CD4-positive, alpha-beta T cell treated with Interferon gamma for 1 hour (primary cell): ENCODE measurements around the gene CCBE1.

Experiments
- DNase-seq: peaks from one replicate; pipeline ENCODE4 v3.0.0-alpha.2; 2020

Gene CCBE1

DNA sequence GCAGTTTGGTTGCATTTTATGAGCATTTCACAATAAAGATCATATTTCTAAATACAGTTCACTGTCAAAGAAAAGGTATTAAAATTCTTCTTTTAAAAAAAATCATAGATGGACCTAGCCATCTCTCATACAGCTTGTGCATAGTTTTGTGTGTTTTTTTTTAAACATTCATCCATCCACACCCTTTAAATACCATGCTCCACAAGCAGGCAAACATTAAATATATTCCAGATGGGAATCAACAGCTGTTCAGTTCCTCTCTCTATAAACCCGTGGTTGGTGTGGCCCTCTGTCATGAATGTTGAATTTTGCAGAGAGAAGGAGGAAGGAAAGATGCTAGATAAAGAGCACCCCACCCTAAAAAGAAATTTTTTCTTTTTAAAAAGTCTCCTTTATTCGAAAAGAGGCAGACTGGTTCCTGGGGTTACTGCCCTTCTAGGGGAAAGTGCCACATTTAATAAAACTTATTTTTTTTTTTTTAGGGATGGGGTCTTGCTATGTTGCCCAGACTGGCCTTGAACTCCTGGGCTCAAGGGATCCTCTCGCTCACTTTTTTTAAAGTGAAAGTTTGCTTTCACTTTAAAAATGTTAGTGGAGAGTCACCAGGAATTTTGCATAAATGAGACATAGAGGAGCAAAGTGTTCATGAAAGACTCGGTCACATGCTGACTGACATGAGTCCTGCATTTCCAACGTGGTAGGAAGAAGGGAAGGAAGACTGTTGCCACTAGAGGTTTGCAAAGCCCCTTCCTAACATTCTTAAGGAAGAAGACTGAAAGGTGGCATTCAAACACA is 264.2 kb downstream of the CCBE1 start:
- no peak for DNase-seq

DNA sequence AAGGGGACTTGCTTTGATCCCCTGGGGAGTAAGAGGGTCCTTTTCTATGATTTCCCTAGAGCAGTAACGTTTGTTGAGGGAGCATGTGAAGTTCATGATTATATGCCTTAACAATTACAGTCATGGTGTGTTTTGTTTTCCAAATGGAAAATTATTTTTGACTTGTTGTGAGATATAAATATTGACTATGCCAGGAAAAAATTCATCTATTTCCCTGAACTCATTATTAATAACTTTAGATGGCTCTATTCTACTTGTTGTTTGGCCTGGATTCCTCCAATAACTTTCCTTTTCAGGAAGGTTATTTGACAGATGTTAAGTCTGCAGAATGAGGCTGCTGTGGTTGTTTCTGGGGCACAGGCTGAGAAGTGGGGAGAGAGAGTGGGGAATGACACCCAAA is 266.1 kb downstream of the CCBE1 start:
- no peak for DNase-seq

GRCh38 chr18:59429608-59430007 is 267.6 kb downstream of the CCBE1 start:
- DNase-seq = no peak

DNA sequence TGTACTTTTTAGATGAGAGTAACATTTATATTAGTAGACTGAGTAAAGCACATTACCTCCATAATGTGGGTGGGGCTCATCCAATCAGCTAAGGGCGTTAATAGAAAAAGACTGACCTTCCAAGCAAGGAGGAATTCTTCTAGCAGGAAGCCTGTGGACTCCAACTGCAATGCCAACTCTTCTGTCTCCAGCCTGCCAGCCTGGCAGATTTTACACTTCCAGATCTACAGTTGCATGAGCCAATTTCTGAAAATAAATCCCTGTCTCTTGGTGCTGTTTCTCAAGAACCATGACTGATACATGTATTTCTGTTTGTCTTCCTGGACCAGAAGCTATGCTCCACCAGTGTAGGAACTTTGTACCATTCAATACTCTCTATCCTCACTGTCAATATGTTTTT is 269.2 kb downstream of the CCBE1 start:
- no peak for DNase-seq

- DNase-seq = no peak
These were observed 270.4 kb downstream of the CCBE1 start for GRCh38 chr18:59426855-59427254.

- DNase-seq = no peak
These were observed 274.0 kb downstream of the CCBE1 start for GRCh38 chr18:59423259-59423658.

DNA sequence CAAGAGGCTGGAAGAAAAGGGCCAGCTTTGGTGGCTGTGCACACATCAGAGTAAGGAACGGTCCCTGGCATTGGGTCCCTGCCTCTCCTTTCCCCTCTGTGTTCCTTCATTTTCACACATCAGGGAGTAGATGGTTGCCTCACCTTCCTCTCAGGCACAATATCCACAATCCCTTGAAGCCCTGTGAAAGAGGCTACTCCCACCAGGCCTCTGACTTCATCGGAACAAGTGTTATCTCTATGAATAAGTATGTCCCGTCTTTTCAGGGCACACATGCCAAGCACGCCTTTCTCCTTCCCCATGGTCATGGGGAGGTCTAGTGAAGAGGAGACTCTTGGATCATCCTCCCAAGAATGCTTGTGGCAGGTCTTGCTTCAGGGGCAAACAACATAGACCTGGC is 277.0 kb downstream of the CCBE1 start:
- DNase-seq = no peak

- DNase-seq = no peak
These were observed 277.8 kb downstream of the CCBE1 start for GRCh38 chr18:59419386-59419785.

- DNase-seq = no peak
These were observed 280.4 kb downstream of the CCBE1 start for GRCh38 chr18:59416818-59417217.

DNA sequence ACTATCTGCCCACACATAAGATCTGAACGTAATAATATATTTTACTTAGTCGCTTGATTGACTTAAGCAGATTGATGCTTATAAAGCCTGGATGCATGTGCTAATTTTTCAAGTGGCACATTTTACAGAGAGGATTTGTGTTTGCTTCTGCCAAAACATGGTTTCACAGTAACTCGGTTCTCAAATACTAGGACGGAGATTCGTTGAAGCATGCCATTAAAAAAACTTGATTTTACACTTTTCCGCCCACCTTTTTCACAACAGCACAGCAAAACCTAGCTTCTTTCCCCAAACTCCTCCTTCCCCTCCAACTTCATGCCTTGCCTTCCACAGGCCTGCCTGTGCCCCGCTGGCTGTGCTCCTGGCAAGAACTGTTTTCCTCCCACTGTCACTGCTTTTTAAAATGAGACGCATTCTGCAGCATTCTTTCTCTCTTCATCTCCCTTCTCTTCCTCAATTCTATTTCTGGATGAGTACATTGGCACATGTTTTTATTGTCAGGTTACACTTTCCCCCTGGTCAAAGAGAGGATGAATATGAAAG is 283.0 kb downstream of the CCBE1 start:
- DNase-seq = no peak

- peak; percentile 55 for DNase-seq
These were observed 294.7 kb downstream of the CCBE1 start for GRCh38 chr18:59402432-59403090.

DNA sequence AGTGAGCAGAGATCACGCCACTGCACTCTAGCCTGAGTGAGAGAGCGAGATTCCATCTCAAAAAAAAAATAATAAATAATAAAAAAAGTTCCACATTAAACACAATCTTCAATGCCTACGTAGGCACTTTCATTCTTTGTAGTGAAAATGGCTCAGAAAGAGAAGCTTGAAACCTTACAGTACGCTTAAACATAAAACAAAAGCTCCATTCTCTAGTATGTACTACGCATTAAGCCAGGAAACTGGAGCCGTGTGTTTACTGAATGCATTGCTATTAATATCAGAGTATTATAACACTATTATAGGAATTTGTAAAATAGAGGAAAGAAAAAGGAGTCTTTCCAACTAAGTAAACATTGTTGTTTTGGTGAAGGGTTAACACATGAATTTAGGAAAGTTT is 296.8 kb downstream of the CCBE1 start:
- DNase-seq = no peak

- DNase-seq = no peak
These were observed 301.7 kb downstream of the CCBE1 start for GRCh38 chr18:59395226-59396175.

DNA sequence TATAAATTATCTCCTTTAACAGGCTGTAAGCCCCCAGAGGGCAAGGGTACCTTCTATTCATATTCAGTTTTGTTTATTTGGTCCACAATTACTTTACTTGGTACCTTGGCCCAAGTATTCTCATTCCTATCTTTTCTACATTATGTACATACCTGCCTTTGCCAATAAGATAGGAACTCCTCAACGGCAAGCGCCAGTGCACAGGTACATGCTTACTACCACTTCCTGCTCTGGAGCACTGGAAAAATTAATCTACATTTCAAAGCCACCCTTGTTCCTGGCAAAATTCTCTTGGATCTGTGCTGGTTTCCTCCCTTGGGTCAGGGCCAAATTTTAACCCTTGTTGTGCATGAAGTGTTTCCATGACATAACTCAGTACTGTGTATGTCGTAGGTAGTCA is 303.8 kb downstream of the CCBE1 start:
- DNase-seq = no peak

GRCh38 chr18:59388817-59389216 is 308.4 kb downstream of the CCBE1 start:
- no peak for DNase-seq

DNA sequence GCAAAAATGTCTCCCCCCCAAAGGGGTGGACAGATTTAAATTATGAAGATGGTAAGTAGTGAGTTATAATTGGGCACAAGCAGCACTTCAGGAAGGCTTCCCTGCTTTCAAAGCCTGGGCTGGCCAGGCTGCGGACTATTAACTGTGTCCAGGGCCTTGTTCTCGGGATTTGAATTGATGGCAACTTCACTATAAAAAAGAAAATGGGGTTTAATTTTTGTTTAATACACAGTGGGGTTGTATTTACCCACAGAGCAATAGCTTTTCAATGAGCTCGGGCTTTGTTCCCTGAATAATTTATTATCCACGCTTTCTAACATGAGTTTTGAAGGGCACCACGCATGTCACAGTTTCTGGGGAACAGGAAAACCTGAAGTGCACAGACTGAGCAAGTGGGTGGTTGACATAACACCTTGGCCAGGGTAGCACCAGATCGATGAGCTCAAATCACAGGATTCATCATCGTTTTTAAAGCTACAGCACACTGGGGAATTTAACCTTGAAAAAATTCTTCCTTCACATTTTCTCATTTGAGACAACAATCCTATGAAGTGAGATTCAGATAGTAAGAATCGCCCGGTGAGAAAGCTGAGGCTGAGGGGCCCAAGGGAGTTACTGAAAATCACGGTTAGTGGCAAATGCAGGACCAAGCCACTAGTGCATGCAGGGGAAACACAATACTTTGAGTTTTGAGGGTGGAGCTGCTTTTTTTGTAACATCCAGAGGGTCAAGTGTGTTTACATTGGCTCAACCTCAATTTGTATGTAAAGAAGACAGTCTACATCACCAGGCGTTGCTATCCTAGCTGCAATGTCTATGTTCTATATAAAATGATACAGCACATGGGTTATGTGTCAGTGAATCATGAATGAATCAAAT is 309.3 kb downstream of the CCBE1 start:
- DNase-seq = no peak

- DNase-seq = no peak
These were observed 310.1 kb downstream of the CCBE1 start for GRCh38 chr18:59386909-59387686.

- DNase-seq = no peak
These were observed 312.0 kb downstream of the CCBE1 start for GRCh38 chr18:59385191-59385590.

DNA sequence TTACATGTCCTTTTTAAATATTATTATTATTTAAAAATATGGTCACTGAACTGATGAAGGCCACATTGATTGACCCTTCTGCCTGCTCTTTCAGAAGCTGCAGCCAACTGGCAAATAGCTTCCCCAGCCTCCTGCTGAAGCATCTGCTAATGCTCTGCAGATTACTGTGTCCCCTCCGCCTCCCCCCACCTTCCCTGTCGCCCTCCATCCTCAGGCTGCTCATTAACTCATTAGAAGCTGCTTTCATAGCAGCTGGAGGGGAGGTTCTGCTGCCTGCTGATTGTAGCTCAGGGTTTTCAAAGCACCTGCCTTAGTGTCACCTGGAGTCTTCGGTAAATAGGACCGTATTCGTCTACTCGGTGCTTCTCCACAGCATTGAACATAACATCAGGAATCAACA is 313.4 kb downstream of the CCBE1 start:
- no peak for DNase-seq

- no peak for DNase-seq
These were observed 314.8 kb downstream of the CCBE1 start for GRCh38 chr18:59382383-59382782.

DNA sequence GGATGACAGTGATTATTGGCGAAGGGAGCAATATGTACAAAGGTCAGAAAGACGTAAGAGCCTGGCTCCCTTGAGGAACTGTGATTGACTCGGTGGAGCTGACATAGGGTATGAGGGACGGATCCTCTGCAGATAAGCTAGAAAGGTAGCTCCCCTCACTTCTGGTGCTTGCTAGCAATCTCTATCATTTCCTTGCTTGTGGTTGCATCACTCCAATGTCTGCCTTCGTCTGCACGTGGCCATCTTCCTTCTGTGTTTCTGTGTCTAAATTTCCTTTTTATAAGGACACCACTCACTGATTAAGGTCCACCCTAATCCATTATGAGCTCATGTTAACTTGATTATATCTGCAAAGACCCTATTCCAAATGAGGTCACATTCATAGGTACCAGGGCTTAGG is 315.3 kb downstream of the CCBE1 start:
- DNase-seq = no peak
